Epithelial cell of esophagus (primary cell): ENCODE data around the gene FRMPD2.
A peak's percentile ranks its signal among the peaks of the same experiment; 100 is the strongest.

Experiments
- DNase-seq: peaks from one replicate; pipeline ENCODE4 v3.0.0; 2010; ENCODE audit warnings: low read depth
- H3K4me3 ChIP-seq: 2 replicates; pipeline ENCODE4 v1.5.1; 2011; ENCODE audit warnings: mild to moderate bottlenecking, low read length, control low read depth
- TF ChIP-seq, protein P1 (sequence below): IDR thresholded peaks from 2 replicates; pipeline ENCODE4 v1.5.1; 2011; ENCODE audit warnings: low read depth, mild to moderate bottlenecking, low read length, control low read depth, inconsistent platforms; ENCODE audit not compliant: insufficient read depth; ENCODE audit errors: missing control alignments

FRMPD2 gene

DNA sequence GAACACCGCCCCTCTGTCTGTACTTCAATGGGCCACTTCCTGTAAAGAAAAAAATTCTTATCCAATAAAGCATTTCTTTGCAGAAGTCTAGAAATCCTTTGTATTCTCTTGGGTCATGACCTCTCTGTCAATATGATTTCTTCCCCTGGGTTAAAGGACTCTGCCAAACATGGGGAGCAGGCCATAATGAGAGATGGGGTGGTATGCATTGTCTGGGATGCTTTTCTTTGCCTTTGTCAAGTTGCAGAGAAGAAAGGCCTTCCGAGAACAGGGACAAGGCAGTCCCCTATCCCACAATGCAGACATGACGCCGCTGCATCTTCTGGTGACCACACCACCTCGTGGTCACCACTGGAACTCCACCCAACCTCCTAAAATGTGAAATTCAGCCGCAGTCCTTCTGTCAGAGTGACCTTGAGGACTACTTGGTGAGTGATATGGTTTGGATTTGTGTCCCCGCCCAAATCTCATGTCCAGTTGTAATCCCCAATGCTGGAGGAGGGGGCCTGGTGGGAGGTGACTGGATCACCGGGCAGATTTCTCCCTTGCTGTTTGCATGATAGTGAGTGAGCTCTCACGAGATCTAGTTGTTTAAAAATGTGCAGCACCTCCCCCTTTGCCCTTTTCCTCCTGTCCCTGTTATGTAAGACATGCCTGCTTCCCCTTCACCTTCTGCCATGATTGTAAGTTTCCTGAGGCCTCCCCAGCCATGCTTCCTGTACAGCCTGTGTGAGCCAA lies 15.2 kb upstream of the FRMPD2 start:
- peak; percentile 63 for DNase-seq
- no peak overlapping the region for H3K4me3 ChIP-seq
- TF ChIP-seq, protein P1, sequence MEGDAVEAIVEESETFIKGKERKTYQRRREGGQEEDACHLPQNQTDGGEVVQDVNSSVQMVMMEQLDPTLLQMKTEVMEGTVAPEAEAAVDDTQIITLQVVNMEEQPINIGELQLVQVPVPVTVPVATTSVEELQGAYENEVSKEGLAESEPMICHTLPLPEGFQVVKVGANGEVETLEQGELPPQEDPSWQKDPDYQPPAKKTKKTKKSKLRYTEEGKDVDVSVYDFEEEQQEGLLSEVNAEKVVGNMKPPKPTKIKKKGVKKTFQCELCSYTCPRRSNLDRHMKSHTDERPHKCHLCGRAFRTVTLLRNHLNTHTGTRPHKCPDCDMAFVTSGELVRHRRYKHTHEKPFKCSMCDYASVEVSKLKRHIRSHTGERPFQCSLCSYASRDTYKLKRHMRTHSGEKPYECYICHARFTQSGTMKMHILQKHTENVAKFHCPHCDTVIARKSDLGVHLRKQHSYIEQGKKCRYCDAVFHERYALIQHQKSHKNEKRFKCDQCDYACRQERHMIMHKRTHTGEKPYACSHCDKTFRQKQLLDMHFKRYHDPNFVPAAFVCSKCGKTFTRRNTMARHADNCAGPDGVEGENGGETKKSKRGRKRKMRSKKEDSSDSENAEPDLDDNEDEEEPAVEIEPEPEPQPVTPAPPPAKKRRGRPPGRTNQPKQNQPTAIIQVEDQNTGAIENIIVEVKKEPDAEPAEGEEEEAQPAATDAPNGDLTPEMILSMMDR: peak; percentile 95

DNA sequence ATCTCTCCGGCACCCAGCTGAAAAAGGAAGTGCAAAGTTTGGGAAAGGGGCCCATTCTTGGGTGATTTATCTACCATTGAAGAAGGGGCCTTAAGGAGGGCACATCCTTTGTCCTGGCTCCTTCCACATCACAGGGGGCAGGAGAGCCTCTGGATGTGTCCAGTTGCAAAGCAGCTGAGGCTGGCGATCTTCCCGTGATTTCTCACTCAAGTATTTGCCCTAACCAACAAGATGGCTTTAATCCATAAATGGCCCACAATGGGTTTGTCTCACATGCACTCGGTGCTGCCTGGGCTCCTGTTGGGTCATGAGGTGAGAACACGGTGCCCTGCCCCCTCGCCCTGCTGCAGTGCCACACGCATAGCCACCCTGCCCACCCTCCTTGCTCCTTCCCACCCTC lies 14.2 kb upstream of the FRMPD2 start:
- TF ChIP-seq, protein P1: no peak
- no peak for DNase-seq
- no peak overlapping the region for H3K4me3 ChIP-seq

DNA sequence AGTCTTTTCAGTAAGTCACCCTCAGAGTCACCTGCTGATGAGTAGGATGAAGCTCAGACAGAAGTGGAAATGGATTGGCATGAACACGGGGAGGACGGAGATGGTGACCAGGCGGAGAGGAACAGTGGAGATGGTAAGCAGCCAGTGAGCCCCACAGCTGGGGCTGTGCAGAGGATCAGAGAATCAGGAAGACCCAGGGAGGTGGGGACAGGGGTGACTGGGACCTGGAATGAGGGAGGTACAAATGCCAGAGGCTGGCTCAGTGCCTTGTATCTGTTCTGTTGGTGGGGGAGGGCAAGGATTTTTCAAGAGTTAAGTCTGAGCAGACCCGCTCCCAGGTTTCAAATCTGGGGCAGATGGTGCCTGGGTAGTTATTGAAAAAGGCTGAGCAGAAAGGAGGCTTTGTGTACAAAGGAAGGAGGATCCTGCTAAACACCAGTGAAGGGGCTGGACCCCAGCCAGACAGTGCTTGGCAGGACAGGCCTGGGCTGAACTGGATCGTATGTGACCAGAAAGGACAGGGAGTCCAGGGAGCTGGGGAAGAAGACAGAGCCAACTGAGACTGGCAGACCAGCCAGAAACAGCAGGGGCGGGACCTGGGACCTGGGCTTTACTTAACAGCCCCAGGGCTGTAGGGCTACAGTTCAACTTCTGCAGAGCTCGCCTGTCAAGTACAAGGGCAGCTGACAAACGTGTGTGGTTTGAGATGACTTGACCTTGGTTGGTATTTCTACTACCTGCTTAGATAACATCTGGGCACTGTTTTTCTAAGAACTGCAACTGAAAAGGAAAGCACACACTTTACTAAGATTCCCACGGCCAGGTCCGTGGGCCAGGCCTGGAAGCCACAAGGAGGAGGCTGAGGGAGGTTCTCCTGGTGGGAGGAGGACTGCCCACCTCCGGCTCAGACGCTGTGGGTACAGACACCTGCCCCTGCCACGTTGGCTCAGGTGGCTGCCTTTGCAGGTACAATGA lies 13.2 kb upstream of the FRMPD2 start:
- DNase-seq: no peak
- H3K4me3 ChIP-seq: no peak overlapping the region
- TF ChIP-seq, protein P1: no peak

DNA sequence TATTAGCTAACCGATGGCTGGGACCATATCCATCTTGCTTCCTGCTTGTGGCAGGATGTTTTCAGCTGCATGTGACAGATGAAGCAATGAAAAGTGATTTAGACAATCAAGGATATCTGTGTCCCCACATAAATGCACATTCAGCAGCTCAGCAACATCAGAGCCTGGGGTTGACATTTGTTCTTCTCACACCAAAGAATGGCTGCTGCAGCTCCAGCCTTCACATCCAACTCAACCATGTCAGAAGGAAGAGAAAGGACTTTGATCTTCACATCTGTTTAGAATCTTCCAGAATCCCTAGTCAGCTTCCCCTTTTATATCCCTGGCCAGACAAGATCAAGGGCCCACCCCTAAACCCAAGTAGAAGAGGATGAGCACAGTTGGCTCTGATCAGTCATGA lies 11.9 kb upstream of the FRMPD2 start:
- H3K4me3 ChIP-seq: no peak overlapping the region
- TF ChIP-seq, protein P1: no peak
- no peak for DNase-seq

DNA sequence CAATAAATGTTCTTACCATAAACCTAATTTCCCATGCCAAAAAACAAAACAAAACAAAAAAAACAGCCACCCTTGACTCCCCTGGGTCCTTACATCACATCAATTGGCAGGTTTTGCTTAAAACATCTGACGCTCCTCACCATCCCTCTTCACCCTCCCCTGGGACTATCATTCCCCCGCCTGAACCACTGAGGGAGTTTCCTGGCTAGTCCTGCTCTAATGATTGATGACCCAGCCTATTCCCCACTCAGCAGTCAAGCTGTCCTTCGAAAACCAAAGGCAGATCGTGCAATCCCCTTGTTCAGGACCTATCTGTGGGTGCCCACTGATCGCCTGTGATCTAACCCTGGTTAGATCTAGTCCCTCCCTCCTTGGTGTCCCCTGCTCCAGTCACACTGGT lies 11.2 kb upstream of the FRMPD2 start:
- no peak for DNase-seq
- H3K4me3 ChIP-seq: no peak overlapping the region
- TF ChIP-seq, protein P1: no peak

DNA sequence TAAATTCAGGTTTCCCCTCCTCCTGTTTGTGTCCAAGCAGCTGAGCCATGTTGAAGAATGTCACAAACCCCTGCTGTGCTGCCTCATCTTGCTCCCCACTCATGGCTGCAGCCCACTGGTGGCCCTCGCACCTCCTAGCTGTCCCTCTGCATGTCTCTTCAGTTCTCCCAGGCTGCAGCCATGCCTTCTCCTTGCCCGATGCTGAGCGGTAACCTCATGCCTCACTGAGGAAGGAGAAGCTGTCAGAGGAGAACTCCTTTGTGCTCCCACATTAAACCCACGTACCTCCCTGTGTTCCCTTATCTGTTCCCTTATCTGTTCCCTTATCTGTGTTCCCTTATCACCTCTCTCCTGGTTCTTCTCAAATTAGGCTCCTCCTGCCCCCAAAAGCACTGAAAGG lies 10.3 kb upstream of the FRMPD2 start:
- H3K4me3 ChIP-seq: no peak overlapping the region
- no peak for DNase-seq
- TF ChIP-seq, protein P1: no peak
